Measurements from ENCODE around the gene STAT6.

The STAT6 gene

DNA sequence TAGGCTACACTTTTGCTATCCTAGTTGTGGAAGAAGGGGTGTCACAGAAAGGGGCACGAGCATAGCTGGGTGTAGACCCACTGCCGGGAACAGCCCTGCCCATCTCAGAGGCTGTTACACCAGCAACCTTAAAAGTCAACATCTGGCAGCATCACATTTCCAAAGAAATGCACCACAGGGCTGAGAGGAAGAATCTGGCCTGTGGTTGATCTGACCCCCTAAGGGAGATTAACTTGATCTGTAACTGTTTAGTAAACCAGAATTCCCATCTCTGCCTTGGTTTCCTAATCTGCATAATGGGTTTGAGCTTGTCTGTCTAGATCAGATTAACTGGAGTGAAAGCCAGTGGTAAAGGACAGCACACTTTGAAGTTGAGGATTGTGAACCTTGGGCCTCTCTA lies 34.9 kb upstream of the STAT6 start:
- no peak for DNase-seq

DNA sequence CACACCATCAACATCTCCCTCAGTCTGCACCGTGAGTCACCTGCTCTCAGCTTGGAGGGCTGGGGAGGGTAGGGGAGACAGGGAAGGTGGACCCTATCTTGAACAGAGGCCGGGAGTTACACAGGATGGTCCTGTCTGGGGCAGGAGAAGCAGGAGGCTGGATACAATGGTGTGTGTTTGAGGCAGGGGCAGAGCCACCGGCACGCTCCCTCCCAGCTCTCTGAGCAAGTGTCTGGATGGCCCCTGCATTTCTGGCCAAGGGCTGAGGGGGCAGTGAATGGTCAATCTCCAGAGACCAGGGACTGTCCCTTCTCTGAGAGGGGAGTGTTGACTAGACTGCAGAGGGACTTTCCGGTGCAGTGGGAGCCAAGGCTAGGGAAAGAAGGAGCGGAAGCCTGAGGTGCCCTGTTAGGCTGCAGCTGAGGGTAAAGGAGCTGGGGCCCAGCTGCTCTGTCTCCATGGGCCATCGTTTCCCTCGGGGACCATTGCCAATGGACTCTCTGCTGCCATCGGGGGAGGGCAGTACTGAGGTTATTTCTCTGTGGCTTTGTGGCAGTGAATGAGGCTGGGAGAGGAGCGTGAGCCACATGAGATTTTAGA lies 34.4 kb upstream of the STAT6 start:
- no peak for DNase-seq

DNA sequence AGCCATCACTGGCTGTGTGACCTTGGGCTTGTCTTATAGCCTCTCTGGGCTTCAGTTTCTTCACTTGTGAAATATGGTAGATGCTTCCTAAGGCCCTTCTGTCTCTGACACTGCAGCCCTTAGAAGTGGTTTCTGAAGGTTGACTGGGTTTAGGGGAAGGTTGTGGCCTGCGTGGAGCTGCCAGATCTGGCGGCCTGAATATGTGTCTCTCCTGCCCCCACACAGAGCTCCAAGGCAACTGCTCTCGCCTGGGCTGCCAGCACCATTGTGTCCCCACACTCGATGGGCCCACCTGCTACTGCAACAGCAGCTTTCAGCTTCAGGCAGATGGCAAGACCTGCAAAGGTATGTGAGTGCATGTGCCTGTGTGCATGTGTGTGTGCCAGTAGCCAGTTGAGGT lies 32.3 kb upstream of the STAT6 start:
- DNase-seq = no peak

DNA sequence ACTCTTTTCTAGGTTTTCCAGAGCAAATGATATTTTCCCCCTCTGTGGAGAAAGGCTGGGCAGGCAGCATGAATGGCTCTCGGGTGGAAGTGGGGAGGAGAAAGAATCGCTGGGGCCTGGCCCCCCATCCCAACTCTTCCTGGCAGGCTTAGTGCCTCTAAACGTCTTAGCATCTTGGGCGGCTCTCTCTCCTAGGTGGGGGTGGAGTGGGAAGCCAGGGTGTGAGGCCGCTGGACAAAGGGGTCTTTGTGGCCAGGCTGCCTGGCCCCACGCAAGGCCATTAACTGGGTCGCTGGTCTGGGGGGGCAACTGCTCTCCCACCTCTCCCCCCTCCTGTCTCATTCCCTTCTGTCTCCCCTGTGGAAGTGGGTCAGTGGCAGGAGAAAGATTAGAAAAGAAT lies 31.6 kb upstream of the STAT6 start:
- DNase-seq = no peak

DNA sequence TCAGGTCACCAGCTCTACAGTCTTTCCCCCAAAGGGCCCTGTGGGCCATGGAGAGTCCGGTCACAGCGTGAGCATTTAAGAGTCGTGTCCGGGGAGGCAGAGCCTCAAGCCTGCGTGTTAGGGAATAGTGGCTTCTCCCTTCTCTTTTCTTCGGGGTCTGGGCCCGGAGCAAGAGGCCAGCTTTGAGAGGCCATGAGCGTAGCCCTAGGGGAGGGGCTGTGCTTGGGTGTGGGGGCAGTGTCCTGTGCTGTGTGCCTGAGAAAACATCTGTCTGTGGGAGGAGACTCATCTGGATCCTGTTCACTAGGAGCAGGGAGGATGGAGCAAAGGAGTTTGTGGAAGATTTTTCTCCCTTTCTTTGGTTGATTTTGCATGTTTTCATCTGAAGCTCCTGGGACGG lies 31.0 kb upstream of the STAT6 start:
- DNase-seq = no peak

DNA sequence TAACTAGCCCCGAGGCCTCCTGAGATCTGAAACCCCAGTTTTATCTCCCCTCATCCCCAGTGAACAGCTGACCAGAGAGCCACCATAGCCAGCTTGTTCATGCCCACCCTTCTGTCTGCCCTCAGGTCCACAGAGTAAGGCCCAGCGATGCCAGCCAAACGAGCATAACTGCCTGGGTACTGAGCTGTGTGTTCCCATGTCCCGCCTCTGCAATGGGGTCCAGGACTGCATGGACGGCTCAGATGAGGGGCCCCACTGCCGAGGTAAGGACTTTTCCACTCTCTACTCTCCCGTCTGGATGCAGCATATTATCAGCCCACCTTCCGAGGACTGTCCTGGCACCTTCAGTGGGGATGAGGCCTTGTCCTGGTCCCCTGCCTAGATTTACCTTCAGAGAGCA lies 30.1 kb upstream of the STAT6 start:
- no peak for DNase-seq

DNA sequence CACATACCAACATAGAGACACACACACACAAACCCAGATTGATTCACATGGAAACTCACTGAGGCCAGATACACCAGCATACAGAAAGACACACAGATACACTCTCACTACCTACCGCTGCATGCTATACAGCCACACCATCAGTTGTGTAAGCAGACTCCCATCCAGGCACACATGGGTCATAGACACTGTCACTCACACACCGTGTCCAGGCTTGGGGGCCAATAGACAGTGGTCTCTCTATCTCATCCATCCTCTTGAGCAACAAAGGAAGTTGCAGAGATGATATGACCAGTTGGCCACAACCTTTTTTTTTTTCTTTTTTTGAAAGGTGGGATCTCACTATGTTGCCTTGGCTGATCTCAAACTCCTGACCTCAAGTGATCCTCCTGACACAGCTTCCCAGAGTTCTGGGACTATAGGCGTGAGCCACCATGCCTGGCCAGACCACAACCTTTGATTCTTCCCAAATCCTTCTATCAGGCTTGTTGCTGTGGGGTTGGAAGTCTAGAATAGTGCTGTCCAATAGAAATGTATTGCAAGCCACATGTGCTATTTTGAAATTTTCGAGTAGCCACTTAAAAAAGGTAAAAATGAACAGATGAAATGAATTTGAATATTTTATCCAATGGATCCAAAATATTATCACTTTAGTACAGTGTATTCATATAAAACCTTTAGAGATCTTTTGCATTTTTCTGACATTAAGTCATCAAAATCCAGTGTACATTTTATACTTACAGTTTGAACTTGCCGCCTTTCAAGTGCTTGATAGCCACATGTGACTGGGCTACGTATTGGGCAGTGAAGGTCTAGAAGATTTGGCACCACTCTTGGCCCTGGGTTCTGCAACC lies 28.9 kb upstream of the STAT6 start:
- DNase-seq = no peak

DNA sequence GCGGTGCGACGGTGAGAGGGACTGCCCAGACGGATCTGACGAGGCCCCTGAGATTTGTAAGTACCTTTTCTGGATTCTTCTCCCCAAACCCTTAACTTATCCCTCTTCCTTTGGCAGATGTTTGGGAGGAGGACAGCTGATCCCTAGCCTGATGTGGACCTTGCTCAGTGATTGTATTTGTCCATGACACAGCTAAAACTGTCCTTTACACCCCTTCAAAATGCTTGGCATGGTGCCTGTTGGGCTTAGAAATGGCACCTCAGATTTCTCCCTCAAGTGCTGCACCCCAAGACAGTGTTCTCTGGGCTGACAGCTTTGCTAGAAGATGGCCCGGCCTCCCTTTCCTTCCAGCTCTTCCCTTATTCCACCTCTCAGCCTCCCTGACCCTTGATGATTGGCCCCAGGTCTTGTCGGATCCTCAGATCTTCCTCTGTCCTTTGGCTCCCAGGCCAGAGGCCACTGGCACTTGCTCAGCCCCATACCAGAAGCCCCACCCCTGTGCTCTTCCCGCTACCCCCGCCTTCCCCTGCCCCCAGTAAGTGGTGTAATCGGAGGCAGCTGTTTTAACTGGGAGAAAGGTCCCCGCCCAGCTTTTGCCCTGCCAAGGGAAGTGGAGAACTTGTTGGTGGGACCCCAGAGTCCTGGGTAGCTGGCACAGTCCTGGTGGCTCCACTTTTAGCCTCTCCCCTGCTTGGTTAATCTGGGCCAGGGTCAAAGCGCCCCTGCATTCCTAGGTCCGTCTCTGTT lies 27.5 kb upstream of the STAT6 start:
- no peak for DNase-seq

DNA sequence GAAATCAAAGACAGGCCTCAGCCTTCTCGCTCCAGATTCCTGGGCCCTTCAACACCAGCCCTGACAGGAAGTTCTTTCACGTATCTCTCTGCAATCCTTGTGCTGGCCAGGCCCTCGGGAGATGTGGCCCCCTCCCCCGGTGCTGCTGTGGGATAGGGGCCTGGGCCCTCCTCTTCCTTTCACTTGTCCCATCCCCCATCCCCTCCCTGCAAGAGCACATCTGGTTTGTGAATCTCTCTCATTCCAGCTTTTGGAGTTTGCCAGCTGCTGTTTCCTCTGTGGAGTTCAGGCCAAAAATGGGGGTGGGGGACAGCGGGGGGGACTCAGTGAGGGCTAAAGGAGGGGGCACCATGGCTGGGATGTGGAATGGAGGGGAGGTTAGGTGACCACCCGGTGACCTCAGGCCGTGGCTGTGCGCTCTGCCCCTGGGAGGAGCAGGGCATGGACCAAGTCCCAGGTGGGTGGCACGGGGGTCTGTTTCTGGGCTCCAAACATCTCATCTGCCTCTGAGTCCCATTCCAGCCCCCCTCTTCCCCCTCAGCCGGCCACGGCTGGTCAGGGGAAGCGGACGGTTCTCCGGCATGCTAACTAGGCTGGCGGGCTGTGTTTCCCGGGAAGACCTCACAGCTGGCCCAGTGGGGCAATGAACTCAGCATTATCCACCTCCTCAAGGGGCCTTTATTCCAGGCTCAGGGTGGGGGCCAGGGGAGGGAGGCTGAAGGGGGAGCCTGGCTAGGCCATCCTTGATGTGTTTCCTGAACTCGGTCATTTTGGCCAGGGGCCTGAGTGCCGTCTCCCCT lies 24.6 kb upstream of the STAT6 start:
- no peak for DNase-seq

DNA sequence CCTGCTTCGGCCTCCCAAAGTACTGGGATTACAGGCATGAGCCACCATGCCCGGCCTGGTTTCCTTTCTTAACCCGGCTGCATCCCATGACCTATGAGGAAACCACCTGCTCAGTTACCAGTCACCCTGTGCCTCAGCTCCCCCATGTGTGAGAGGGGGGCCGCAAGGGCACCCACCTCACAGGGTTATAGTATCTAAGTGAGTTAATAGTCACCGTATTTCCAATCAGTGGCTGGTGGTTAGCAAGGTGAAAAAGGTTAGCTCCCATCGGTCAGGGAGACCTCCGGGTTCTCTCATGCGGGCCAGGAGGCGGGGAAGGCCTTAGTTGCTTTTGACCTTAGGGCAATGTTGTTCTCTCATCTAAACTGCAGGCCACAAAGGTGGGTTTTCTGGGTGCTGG lies 23.8 kb upstream of the STAT6 start:
- DNase-seq = no peak

DNA sequence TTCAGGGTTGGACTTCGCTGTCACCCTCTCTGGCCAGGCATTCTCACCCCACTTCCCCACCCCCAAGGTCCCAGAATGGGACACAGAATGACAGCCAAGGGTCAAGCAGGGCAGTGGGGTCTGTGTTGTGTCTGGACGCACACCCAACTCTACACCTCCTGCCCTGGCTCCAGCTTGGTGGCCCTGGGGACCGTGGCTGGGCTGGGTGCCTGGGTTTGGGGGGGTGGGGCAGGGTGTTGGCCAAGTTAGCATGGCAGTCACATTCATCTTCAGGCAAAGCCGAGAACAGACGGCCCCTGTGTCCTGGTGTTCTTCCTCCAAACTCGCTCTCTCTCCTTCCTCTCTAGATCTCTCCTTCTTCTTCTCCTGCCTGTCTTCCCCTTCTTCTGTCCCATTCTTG lies 22.8 kb upstream of the STAT6 start:
- no peak for DNase-seq

DNA sequence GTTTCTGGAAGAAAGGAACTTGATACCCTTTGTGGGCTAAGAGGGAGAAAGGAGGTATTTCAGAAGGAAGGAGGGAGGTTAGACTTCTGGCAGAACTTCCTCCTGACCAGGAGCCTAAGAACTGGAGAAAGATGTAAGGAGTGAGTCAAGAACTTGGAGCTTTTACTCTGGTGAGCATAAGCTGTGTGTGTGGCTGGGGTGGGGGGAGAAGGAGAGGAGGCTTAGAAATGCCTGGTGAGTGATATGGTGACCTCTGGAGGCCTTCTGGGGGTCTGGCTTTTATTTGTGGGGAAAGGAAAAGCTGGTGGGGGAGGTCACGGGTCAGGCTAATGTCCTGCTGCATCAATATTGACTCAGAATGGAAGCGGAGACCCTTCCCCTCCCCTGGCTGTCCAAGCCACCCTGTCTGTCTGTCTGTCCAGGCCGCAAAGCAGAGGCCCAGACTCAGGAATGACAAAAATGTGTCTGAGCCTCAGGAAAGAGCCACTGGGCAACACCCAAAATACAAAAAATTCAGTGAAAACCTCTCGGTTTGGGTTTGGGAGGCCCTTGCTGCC lies 21.9 kb upstream of the STAT6 start:
- DNase-seq = no peak

DNA sequence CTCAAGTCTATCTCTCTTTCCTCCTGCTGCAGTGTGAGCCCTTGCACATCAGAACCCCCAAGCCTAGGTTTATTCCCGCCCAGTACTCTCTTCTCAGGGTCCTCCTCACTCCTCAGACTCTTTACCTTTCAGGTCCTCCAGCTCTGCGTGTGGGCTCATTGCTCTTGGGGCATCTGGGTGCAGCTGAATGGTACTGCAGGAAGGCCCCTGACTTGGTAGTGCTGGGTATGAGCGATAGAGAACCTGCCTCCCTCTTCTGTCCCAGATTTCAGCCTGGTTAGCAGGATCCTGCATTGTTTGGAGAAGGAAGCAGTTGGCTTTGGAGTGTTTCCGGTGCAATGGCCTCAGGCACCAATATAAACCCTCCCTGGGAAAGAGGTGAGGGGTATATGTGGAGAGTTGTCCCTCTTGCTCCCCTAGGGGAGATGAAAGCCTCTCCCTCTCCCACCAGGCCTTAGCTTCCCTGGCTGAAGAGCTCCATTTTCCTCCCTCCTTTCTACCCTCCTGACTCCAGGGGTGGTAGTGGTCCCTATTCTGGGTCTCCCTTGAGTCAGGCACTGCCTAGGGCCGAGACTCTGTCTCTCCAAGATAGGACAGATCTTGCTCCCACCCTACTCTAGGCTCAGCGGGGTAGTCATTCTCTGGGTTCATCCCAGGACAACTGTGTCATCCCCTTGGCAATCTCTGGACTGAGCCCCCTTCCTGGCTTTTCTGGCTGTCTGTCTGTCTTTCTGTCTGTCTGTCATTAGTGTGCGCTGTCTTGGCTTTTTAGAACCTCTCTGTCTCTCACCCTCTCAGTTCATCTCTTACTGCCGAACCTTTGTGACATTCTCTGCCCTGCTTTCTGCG lies 21.0 kb upstream of the STAT6 start:
- DNase-seq = no peak

DNA sequence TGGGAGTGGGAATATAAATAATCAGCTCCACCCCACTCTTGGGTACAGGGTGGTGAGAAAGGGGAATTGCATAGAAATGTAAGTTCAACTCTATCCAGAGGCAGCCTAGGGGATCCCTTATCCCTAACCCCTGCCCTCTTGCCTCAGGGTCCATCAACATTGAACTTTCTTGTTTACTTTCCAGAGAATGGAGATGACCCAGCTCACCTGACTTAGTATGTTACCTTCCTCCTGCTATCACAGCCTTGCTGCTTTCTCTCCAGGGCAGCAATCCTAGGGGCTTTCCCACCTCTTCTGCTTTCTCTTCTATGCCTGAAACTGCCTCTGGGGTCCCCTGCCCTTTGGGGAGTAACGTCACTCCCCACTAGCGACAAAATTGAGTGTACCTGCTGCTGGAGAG lies 19.8 kb upstream of the STAT6 start:
- DNase-seq = no peak

DNA sequence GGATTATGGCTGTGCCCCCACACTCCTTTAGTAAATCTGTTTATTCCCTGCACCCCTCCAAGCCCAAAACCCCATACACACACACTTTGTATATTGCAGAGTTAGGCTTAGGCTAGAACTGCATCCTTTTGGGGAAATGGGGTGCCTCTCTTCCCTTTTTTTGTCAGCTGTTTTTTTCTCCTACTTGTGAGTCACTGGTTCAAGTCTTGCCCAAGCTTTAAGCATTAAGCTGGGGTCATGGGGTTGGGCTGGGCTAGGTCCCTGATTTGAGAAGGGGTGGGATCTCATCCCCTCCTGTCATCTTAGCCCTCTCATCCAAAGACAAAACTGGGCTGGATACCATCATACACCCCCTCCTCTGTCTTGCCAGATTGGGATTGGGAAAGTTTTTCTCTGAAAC lies 18.7 kb upstream of the STAT6 start:
- DNase-seq = no peak

DNA sequence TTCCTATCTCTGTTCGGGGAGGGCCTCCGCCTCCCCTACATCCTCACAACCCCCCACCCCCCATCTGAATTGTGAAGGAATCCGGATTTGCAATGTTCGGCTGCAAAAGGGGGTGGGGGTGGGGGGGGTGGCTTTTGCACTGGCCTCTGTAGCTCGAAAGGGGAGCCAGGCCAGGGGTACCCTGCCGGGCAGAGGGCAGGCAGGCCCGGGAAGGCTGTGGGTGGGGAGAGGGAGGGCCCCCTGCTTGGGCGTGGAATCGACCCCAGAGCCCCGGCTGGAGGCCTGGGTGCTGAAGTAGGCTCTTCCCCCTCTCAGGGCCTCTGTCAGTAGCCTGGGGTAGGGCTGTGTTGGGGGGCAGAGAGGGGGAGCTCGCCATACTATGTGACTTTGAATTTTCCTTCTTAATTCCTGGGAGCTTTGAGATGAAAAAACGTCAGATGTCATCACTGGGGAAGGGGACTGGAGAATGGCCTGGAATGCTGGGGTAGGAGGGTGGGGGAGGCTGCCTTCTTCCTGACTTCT lies 18.2 kb upstream of the STAT6 start:
- DNase-seq = no peak

DNA sequence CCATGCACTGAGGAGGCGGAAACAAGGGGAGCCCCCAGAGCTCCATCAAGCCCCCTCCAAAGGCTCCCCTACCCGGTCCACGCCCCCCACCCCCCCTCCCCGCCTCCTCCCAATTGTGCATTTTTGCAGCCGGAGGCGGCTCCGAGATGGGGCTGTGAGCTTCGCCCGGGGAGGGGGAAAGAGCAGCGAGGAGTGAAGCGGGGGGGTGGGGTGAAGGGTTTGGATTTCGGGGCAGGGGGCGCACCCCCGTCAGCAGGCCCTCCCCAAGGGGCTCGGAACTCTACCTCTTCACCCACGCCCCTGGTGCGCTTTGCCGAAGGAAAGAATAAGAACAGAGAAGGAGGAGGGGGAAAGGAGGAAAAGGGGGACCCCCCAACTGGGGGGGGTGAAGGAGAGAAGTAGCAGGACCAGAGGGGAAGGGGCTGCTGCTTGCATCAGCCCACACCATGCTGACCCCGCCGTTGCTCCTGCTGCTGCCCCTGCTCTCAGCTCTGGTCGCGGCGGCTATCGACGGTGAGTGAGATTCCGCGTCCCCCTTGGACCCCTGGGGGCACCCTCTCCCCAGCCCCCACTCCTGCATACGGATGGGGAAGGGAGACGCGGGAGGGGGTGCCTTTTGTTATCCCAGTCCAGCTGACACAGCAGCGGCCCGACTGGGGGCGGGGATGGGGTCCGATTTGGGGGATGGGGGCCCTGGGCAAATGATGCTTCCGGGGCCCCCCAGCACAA lies 17.5 kb upstream of the STAT6 start:
- no peak for DNase-seq

DNA sequence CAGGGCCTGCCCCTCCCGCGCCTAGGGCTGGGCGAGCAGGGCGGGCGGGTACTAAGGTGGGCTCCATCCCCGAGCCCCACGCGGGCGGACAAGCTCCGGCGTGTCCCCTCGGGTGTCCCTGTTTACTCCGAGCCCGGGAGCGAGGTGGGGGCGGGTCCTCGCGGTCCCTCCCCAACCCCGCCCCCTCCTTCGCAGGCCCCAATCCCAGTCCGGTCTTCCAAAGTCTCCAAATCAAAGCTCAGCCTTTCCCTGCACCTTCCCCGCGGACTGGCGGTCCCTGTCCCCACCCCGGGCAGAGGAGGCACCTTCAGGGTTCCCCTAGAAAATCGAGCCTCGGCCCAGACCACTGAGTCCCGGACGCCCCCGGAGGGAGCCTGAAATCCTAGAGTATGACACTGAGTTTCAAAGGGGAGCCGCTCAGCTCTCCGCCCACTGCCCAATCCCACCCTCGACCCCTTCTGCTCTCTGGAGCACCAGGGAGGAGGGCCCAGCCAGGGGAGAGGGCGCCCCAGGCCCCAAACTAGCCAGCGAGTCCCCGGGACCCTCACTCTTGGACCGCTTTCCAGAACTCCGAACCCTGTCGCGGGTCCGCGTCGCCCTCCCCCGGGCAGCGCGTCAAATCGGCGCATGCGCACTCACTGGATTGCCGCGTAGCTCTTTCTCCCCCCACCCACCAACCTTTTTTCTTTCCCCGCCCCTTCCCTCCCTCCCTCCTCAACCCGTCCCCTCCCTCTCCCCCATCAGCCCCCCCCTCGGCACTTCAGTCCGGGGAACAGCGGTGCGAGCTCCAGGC lies 16.8 kb upstream of the STAT6 start, which contains the start of gene LRP1:
Gene LRP1 (plus strand): TSS at position 758 of the 793 bp plus-strand sequence. CDS start 482 bp downstream, outside the sequence.
- no peak for DNase-seq

DNA sequence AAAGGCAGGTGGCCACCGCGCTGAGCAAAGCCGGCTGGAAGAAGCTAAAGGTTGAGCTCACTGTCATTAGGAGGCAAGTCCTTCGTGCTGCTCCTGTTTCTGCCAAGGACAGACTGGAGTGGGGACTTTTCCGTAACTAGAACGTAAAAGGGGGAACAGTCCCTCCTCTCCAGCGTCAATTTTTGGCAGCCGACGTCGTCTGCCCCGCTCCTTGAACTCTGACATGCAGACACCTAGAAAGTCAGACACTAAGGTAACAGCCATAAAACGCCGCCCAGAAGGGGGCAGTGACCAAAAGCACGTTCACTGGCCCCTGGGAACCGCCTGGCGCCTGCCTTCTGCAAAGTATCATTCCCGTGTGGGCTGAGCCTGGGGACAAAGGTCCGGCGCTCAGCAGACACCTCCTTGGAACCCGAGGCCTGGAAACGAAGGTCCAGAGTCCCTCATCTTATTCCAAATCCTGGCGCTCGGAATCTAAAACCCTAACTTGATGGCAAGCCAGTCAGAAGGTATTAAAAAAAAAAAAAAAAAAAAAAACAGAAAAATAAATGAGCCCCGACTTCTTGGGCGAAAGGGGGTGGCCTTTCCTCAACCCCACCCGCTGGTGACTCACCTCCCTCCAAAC lies 16.1 kb upstream of the STAT6 start:
- no peak for DNase-seq
